ENCODE data around the gene PML. TPM values are rescaled to one million over a fixed set of nuclear protein-coding genes. Genes with fewer than 3 reads are reported as not detected.
"Not testable (repeated sequence)": the region's sequence is repeated elsewhere in the genome, so short reads cannot be mapped to it uniquely, and the experiment has no call there.

Gene PML
- total RNA-seq, 2 donors from 2014 or later: 26.5 to 28.9 TPM

- no peak for DNase-seq
- WGBS, 2 experiments (ENCODE audit: insufficient coverage in 1 of 2, insufficient read length in 1 of 2): 76 to 88% methylated on average over 4 to 6 of the region's 6 CpGs
- H3K9me3 ChIP-seq (ENCODE audit: control insufficient read depth, low read length): no peaks in the 10 kb centered on the region
- Mint-ChIP-seq H3K9me3 (peaks cover 5% of the 10 kb centered on the region), H3K27ac (no peak overlapping the region), H3K27me3 (ENCODE audit: insufficient read depth) (peaks cover 20% of the 10 kb centered on the region), H3K36me3 (ENCODE audit: low read depth) (no peaks in the 10 kb centered on the region), H3K4me3 (no peak overlapping the region), H3K4me1 (no peaks in the 10 kb centered on the region)
- H3K4me1 ChIP-seq (ENCODE audit: control insufficient read depth, insufficient read depth, low read length): no peaks in the 10 kb centered on the region
- no peak overlapping the region for H3K4me3 ChIP-seq (ENCODE audit: low read length)
- H3K36me3 ChIP-seq (ENCODE audit: control insufficient read depth, insufficient read depth, low read length): no peaks in the 10 kb centered on the region
- H3K27me3 ChIP-seq (ENCODE audit: control insufficient read depth, insufficient read depth, low read length, poor library complexity, severe bottlenecking): no peaks in the 10 kb centered on the region
- H3K9ac ChIP-seq (ENCODE audit: extremely low read depth, low read length, poor library complexity, severe bottlenecking): no peak overlapping the region
- TF ChIP-seq CTCF (conservative IDR thresholded peaks at IDR 0.05): no peak
- H3K27ac ChIP-seq (ENCODE audit: low read depth, low read length): no peak overlapping the region
These were observed 65.7 kb downstream of the PML start for GRCh38 chr15:74060251-74060650.

- Mint-ChIP-seq H3K27me3 (ENCODE audit: insufficient read depth) (peaks cover 16% of the 10 kb centered on the region), H3K27ac (no peak overlapping the region), H3K9me3 (peaks cover 5% of the 10 kb centered on the region), H3K36me3 (ENCODE audit: low read depth) (no peaks in the 10 kb centered on the region), H3K4me3 (no peak overlapping the region), H3K4me1 (no peaks in the 10 kb centered on the region)
- no peak overlapping the region for H3K4me3 ChIP-seq (ENCODE audit: low read length)
- no peaks in the 10 kb centered on the region for H3K27me3 ChIP-seq (ENCODE audit: control insufficient read depth, insufficient read depth, low read length, poor library complexity, severe bottlenecking)
- no peak overlapping the region for H3K27ac ChIP-seq (ENCODE audit: low read depth, low read length)
- WGBS, 2 experiments (ENCODE audit: insufficient coverage in 1 of 2, insufficient read length in 1 of 2): 95 to 97% methylated on average over 4 to 6 of the region's 6 CpGs
- no peak for TF ChIP-seq CTCF (conservative IDR thresholded peaks at IDR 0.05)
- H3K9me3 ChIP-seq (ENCODE audit: control insufficient read depth, low read length): no peaks in the 10 kb centered on the region
- no peak overlapping the region for H3K9ac ChIP-seq (ENCODE audit: extremely low read depth, low read length, poor library complexity, severe bottlenecking)
- no peak for DNase-seq
- H3K36me3 ChIP-seq (ENCODE audit: control insufficient read depth, insufficient read depth, low read length): no peaks in the 10 kb centered on the region
- H3K4me1 ChIP-seq (ENCODE audit: control insufficient read depth, insufficient read depth, low read length): no peaks in the 10 kb centered on the region
These were observed 67.7 kb downstream of the PML start for GRCh38 chr15:74062236-74062635.

- Mint-ChIP-seq H3K4me1 (no peaks in the 10 kb centered on the region), H3K36me3 (ENCODE audit: low read depth) (no peaks in the 10 kb centered on the region), H3K9me3 (peaks cover 5% of the 10 kb centered on the region), H3K4me3 (no peak overlapping the region), H3K27me3 (ENCODE audit: insufficient read depth) (peaks cover 16% of the 10 kb centered on the region), H3K27ac (no peak overlapping the region)
- H3K9me3 ChIP-seq (ENCODE audit: control insufficient read depth, low read length): no peaks in the 10 kb centered on the region
- no peaks in the 10 kb centered on the region for H3K36me3 ChIP-seq (ENCODE audit: control insufficient read depth, insufficient read depth, low read length)
- no peak overlapping the region for H3K4me3 ChIP-seq (ENCODE audit: low read length)
- no peaks in the 10 kb centered on the region for H3K27me3 ChIP-seq (ENCODE audit: control insufficient read depth, insufficient read depth, low read length, poor library complexity, severe bottlenecking)
- DNase-seq: no peak
- H3K27ac ChIP-seq (ENCODE audit: low read depth, low read length): no peak overlapping the region
- 82 to 91% methylated on average over 6 to 7 of the region's 7 CpGs for WGBS, 2 experiments (ENCODE audit: insufficient coverage in 1 of 2, insufficient read length in 1 of 2)
- no peak for TF ChIP-seq CTCF (conservative IDR thresholded peaks at IDR 0.05)
- no peak overlapping the region for H3K9ac ChIP-seq (ENCODE audit: extremely low read depth, low read length, poor library complexity, severe bottlenecking)
- no peaks in the 10 kb centered on the region for H3K4me1 ChIP-seq (ENCODE audit: control insufficient read depth, insufficient read depth, low read length)
These were observed 68.2 kb downstream of the PML start for GRCh38 chr15:74062671-74063070.

DNA sequence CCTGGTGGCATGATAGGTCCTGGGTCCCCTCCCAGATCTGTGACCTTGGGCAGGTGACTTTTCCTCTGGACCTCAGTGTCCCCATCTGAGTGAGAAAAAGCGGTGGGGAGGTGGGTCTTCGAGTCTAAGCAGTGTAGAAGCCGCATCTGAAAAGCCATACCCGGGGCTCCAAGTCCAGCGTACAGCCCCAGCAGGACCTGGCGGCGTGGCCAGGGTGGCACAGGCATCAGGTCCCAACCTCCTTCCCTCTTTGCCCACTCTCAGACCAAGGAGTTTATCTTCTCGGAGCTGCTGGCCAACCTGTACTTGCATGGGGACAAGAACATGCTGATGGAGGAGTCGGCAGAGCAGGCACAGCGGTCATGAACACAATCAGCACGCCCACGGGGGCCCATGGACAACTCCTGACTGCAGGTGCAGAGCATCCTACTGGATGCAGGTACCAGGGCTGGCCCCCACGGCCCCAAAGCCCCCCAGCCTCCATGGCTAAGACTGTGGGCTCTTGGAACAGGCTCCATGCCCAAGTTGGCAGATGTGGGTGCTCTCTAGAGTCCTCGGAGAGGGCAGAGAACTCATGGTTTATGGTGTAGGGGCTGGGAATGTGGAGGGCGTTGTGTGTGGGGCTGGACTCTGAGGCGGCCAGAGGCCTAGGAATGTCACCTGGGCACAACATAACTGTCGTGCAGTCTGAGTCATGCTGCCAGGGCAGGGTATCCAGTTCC is 69.1 kb downstream of the PML start:
- not testable (repeated sequence) for H3K27ac ChIP-seq (ENCODE audit: low read depth, low read length); H3K4me1 Mint-ChIP-seq; H3K27ac Mint-ChIP-seq; H3K9me3 ChIP-seq (ENCODE audit: control insufficient read depth, low read length); H3K4me3 ChIP-seq (ENCODE audit: low read length); H3K36me3 Mint-ChIP-seq (ENCODE audit: low read depth); DNase-seq; H3K4me3 Mint-ChIP-seq; H3K9ac ChIP-seq (ENCODE audit: extremely low read depth, low read length, poor library complexity, severe bottlenecking); H3K9me3 Mint-ChIP-seq; H3K4me1 ChIP-seq (ENCODE audit: control insufficient read depth, insufficient read depth, low read length); H3K36me3 ChIP-seq (ENCODE audit: control insufficient read depth, insufficient read depth, low read length); H3K27me3 ChIP-seq (ENCODE audit: control insufficient read depth, insufficient read depth, low read length, poor library complexity, severe bottlenecking)
- WGBS, 2 experiments (ENCODE audit: insufficient coverage in 1 of 2, insufficient read length in 1 of 2): 79 to 88% methylated on average over 4 to 8 of the region's 17 CpGs
- H3K27me3 Mint-ChIP-seq (ENCODE audit: insufficient read depth): peaks cover 13% of the 10 kb centered on the region

DNA sequence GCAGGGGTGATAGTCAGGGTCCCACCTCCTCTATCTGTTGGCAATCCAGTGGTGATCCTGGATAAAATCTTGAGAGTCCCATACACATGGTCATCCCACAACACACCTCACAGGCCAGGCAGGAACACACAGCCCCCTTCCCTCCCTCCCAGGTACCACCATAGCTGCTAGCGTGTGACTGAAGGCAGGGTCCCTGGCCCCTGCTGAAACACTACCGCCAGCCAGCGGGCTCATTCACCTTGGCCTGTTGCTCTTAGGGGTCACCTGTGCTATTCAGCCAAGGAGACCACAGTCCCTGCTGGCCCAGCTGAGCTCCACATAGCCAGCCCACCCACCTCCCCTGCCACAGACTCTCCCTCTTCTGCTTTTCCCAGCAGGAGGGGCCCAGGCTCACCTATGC is 69.7 kb downstream of the PML start:
- not testable (repeated sequence) for H3K4me3 ChIP-seq (ENCODE audit: low read length); H3K36me3 ChIP-seq (ENCODE audit: control insufficient read depth, insufficient read depth, low read length); H3K27ac ChIP-seq (ENCODE audit: low read depth, low read length); H3K27me3 ChIP-seq (ENCODE audit: control insufficient read depth, insufficient read depth, low read length, poor library complexity, severe bottlenecking); H3K4me1 ChIP-seq (ENCODE audit: control insufficient read depth, insufficient read depth, low read length); H3K4me1 Mint-ChIP-seq; DNase-seq; H3K9me3 Mint-ChIP-seq; H3K27me3 Mint-ChIP-seq (ENCODE audit: insufficient read depth); H3K9me3 ChIP-seq (ENCODE audit: control insufficient read depth, low read length); H3K4me3 Mint-ChIP-seq; H3K36me3 Mint-ChIP-seq (ENCODE audit: low read depth); H3K27ac Mint-ChIP-seq; H3K9ac ChIP-seq (ENCODE audit: extremely low read depth, low read length, poor library complexity, severe bottlenecking)
- 86 to 100% methylated on average over 3 of the region's 3 CpGs for WGBS, 2 experiments (ENCODE audit: insufficient coverage in 1 of 2, insufficient read length in 1 of 2)
